ENCODE measurements around the gene NEK7.

GRCh38 chr1:198108636-198109370 is 48.0 kb upstream of the NEK7 start:
- no peak for TF ChIP-seq CTCF (conservative IDR thresholded peaks at IDR 0.05; ENCODE audit: low read length)
- no peak for TF ChIP-seq EZH2phosphoT487 (IDR thresholded peaks at IDR 0.05; ENCODE audit: borderline replicate concordance, low read depth, low read length)

Data from OCI-LY7 (cell line).